NCI-H187 treated with DMSO at 0.1 percent for 48 hours (cell line): ENCODE measurements around the gene DAB2IP.
"Not testable (repeated sequence)": the region's sequence is repeated elsewhere in the genome, so short reads cannot be mapped to it uniquely, and the experiment has no call there.

Experiments used
- DNase-seq: peaks from one replicate; lab custom pipeline; 2025; lab: John Stamatoyannopoulos, UW

DAB2IP gene

GRCh38 chr9:121626012-121626411, 25.4 kb upstream of the DAB2IP start:
- no peak for DNase-seq

GRCh38 chr9:121627427-121627826, 24.0 kb upstream of the DAB2IP start:
- DNase-seq, result no peak

- no peak for DNase-seq
Measured at GRCh38 chr9:121628401-121628800, 23.0 kb upstream of the DAB2IP start.

- no peak for DNase-seq
Measured at GRCh38 chr9:121631115-121631514, 20.3 kb upstream of the DAB2IP start.

- DNase-seq, result no peak
Measured at GRCh38 chr9:121631978-121632418, 19.4 kb upstream of the DAB2IP start.

- no peak for DNase-seq
Measured at GRCh38 chr9:121633119-121633714, 18.2 kb upstream of the DAB2IP start.

GRCh38 chr9:121633736-121634135, 17.7 kb upstream of the DAB2IP start:
- no peak for DNase-seq

- no peak for DNase-seq
Measured at GRCh38 chr9:121634329-121635261, 16.8 kb upstream of the DAB2IP start.

GRCh38 chr9:121635300-121635876, 16.0 kb upstream of the DAB2IP start:
- DNase-seq, result no peak

GRCh38 chr9:121636341-121636865, 15.0 kb upstream of the DAB2IP start:
- DNase-seq, result no peak

GRCh38 chr9:121636978-121637712, 14.3 kb upstream of the DAB2IP start:
- DNase-seq, result no peak

GRCh38 chr9:121637713-121638220, 13.7 kb upstream of the DAB2IP start:
- DNase-seq, result no peak

- no peak for DNase-seq
Measured at GRCh38 chr9:121638399-121638798, 13.0 kb upstream of the DAB2IP start.

GRCh38 chr9:121638901-121639592, 12.4 kb upstream of the DAB2IP start:
- no peak for DNase-seq

GRCh38 chr9:121639619-121640018, 11.8 kb upstream of the DAB2IP start:
- no peak for DNase-seq

- DNase-seq, result no peak
Measured at GRCh38 chr9:121640076-121640475, 11.4 kb upstream of the DAB2IP start.

- no peak for DNase-seq
Measured at GRCh38 chr9:121640491-121641223, 10.8 kb upstream of the DAB2IP start.

GRCh38 chr9:121641224-121641611, 10.2 kb upstream of the DAB2IP start:
- DNase-seq, result no peak

- no peak for DNase-seq
Measured at GRCh38 chr9:121642758-121643157, 8.7 kb upstream of the DAB2IP start.

- no peak for DNase-seq
Measured at GRCh38 chr9:121643473-121643872, 8.0 kb upstream of the DAB2IP start.

GRCh38 chr9:121644040-121644439, 7.4 kb upstream of the DAB2IP start:
- DNase-seq, result not testable (repeated sequence)
